Pancreas (tissue), 10 donors: ENCODE results near the gene ADAMTS6. TPM values are rescaled to one million over a fixed set of nuclear protein-coding genes. Genes with fewer than 3 reads are reported as not detected.

ENCODE experiments used
- ATAC-seq, 4 donors: fragments of 200-7000 bp; cut with Tn5 transposase; one replicate each; pipeline versions ENCODE4 v1.8.0 to v1.9.1; 2020; ENCODE audit warnings: mild to moderate bottlenecking in 4 of 4, moderate library complexity in 4 of 4
- DNase-seq, 6 donors: peaks; one replicate each; pipeline ENCODE4 v3.0.0-alpha.2; 2020
- FAIRE-seq: peaks from 2 replicates; lab custom pipeline; 2012; peaks lifted over from hg19 to GRCh38; lab: Jason Lieb, UNC
- H3K27ac ChIP-seq, 4 donors: fragments of 200-600 bp; sonication (generic); 1 replicate in 3 of 4; 2 replicates in 1 of 4; pipeline versions ENCODE4 v1.5.0 to v1.8.0; 2020
- H3K27me3 ChIP-seq, 4 donors: fragments of 200-600 bp; one replicate each; pipeline ENCODE4 v1.8.0; 2021
- H3K36me3 ChIP-seq, 3 donors: fragments of 200-600 bp; sonication (generic) in 1 of 3; one replicate each; pipeline versions ENCODE4 v1.5.0 to v1.8.0; 2020 to 2021
- H3K4me1 ChIP-seq, 3 donors: fragments of 200-600 bp; one replicate each; pipeline ENCODE4 v1.8.0; 2021
- H3K4me3 ChIP-seq, 4 donors: fragments of 200-600 bp; sonication (generic) in 2 of 4; one replicate each; pipeline versions ENCODE4 v1.5.0 to v1.8.0; 2020 to 2021
- H3K9me3 ChIP-seq, 4 donors: fragments of 200-600 bp; one replicate each; pipeline ENCODE4 v1.8.0; 2021
- WGBS, 2 donors: extraction: QIAGEN DNeasy Blood & Tissue Kit; methylation state at CpG; one replicate each; pipeline ENCODE4 v1.1.7; 2013; 5-methylcytosine and 5-hydroxymethylcytosine counted together
- intact Hi-C, 3 donors: fragments of 100-400 bp; cut with DNase I; formaldehyde crosslinking; loops; one replicate each; pipeline versions ENCODE4 v1.11.1 to v1.14.2; 2022
- polyA plus RNA-seq, 2 donors: library from polyadenylated mRNA; stranded (reverse); fragments of 200-250 nt; gene quantifications; one replicate each; pipeline ENCODE4 v1.2.3, GENCODE V29; 2013
- total RNA-seq, 6 donors: library from RNA; stranded (reverse); fragmentation: NEBNext Ultra II Directional in 4 of 6; extraction: Animal tissue kit (Norgen Biotek cat#: 25700) in 4 of 6; gene quantifications; one replicate each; pipeline versions ENCODE4 v1.2.1 to v1.2.4, GENCODE V29; 2021 to 2023
- TF ChIP-seq, protein P1 (sequence below), 4 donors: fragments of 200-600 bp; sonication (generic) in 3 of 4; IDR thresholded peaks; one replicate each; pipeline versions ENCODE4 v1.5.0 to v1.8.0; 2021; ENCODE audit warnings: antibody characterized with exemption in 4 of 4
- donor health status: healthy with polysubstance abuse.
- donor health status: DM: no; HTN: no; CAD: no; lungs with moderate emphysema.
- donor health status: DM: no; HTN: no; CAD: no.
- donor health status: control.
- donor health status: control.
- donor health status: Bipolar disorder and iron deficiency.
- donor health status: DM: yes; HTN: yes; CAD: no.
- donor health status: DM: no; HTN: no; CAD: no.
- donor health status: DM: no; HTN: no; CAD: no.
- donor health status: DM: yes; HTN: yes; CAD: no.

ADAMTS6 gene
- total and polyA plus RNA-seq, 8 donors, result 0.14 to 0.70 (median 0.30) TPM

DNA sequence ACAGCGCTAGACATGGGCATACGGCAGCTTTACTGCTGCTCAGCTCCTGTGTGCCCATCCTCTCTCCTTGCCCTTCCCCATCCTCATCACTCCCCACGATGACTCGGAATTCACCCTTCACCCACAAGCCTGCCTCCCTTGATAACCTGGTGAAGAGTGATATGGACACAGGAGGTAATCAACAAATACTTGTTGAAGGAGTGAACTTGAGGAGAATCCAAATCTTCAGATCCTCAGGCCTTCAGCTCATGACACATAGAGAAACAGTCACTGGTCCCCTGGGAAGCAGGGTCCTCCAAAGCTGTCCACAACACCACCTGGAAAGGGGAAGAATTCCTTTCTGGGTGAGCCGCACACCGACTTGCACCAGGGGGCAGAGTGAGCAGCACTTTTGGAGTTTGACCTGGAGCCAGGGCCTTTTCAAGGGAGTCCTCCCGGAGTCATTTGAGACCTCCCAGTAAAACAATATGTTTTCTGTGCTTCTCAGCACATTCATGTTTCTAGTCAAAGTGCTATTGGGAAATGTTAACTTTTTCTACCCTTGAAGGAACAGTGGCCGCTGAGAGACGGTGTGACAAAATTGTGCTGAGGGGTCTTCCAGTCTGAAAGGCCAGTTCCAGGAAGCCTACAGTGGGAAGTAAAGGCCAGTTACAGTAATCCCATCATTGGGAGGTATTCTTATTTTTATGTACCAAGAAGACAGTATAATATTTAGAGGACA, 380.6 kb downstream of the ADAMTS6 start:
- intact Hi-C loops, result loop anchor here in 1 of 3 donors (5.0 kb wide), 1 partner anchor 381 kb away; the partner anchor contains the start of gene ADAMTS6
- no peaks in the 10 kb centered on the region for H3K27me3 ChIP-seq
- WGBS, 2 donors, result 43 to 46% methylated on average over 9 of the region's 9 CpGs
- peak; percentile 36 to 66 (median 59) for DNase-seq
- H3K9me3 ChIP-seq, result no peaks in the 10 kb centered on the region
- H3K27ac ChIP-seq, result no peak overlapping the region
- H3K36me3 ChIP-seq, result no peaks in the 10 kb centered on the region
- TF ChIP-seq, protein P1, sequence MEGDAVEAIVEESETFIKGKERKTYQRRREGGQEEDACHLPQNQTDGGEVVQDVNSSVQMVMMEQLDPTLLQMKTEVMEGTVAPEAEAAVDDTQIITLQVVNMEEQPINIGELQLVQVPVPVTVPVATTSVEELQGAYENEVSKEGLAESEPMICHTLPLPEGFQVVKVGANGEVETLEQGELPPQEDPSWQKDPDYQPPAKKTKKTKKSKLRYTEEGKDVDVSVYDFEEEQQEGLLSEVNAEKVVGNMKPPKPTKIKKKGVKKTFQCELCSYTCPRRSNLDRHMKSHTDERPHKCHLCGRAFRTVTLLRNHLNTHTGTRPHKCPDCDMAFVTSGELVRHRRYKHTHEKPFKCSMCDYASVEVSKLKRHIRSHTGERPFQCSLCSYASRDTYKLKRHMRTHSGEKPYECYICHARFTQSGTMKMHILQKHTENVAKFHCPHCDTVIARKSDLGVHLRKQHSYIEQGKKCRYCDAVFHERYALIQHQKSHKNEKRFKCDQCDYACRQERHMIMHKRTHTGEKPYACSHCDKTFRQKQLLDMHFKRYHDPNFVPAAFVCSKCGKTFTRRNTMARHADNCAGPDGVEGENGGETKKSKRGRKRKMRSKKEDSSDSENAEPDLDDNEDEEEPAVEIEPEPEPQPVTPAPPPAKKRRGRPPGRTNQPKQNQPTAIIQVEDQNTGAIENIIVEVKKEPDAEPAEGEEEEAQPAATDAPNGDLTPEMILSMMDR (IDR thresholded peaks at IDR 0.05), result peak; percentile 28 to 65 (median 38)
- peak; percentile 53 to 78 (median 76) for ATAC-seq
- peaks cover 0 to 3% (median 0%) of the 10 kb centered on the region in 3 donors for H3K4me1 ChIP-seq
- no peak overlapping the region for H3K4me3 ChIP-seq
- no peak for FAIRE-seq

Other genes with a start within 250 kb of the ADAMTS6 start
- 1 to 10 TPM in 2 of 6 donors, under 1 TPM in 4; 0.28 to 1.3 (median 0.79) TPM for gene CENPK, start 81.2 kb upstream of the ADAMTS6 start, total RNA-seq
- gene CENPK, start 81.2 kb upstream of the ADAMTS6 start, polyA plus RNA-seq, result under 1 TPM; 0.57 to 0.61 TPM
- 10 to 100 TPM in 5 of 6 donors, 1 to 10 TPM in 1; 7.6 to 22.3 (median 12.7) TPM for gene PPWD1, start 81.4 kb upstream of the ADAMTS6 start, total RNA-seq
- gene PPWD1, start 81.4 kb upstream of the ADAMTS6 start, polyA plus RNA-seq, result 10 to 100 TPM; 17.1 to 40.4 TPM
- gene TRIM23, start 142.4 kb upstream of the ADAMTS6 start, total RNA-seq, result 1 to 10 TPM; 4.5 to 10.0 (median 5.9) TPM
- 1 to 10 TPM; 2.1 to 3.6 TPM for gene TRIM23, start 142.4 kb upstream of the ADAMTS6 start, polyA plus RNA-seq
- gene SHLD3, start 143.1 kb upstream of the ADAMTS6 start, total RNA-seq, result 1 to 10 TPM in 2 of 6 donors, under 1 TPM in 4; 0.51 to 1.5 (median 0.91) TPM
- gene SHLD3, start 143.1 kb upstream of the ADAMTS6 start, polyA plus RNA-seq, result 1 to 10 TPM; 1.8 to 2.3 TPM
- 10 to 100 TPM in 2 of 6 donors, 1 to 10 TPM in 4; 5.6 to 11.9 (median 8.2) TPM for gene TRAPPC13, start 143.1 kb upstream of the ADAMTS6 start, total RNA-seq
- 10 to 100 TPM in 1 of 2 donors, 1 to 10 TPM in 1; 8.1 to 12.1 TPM for gene TRAPPC13, start 143.1 kb upstream of the ADAMTS6 start, polyA plus RNA-seq
- gene SGTB, start 240.2 kb upstream of the ADAMTS6 start, total RNA-seq, result 1 to 10 TPM; 1.5 to 3.8 (median 2.6) TPM
- 1 to 10 TPM in 1 of 2 donors, under 1 TPM in 1; 0.84 to 1.7 TPM for gene SGTB, start 240.2 kb upstream of the ADAMTS6 start, polyA plus RNA-seq
- gene NLN, start 240.3 kb upstream of the ADAMTS6 start, total RNA-seq, result 10 to 100 TPM in 1 of 6 donors, 1 to 10 TPM in 5; 7.0 to 15.0 (median 9.2) TPM
- 1 to 10 TPM; 1.8 to 1.9 TPM for gene NLN, start 240.3 kb upstream of the ADAMTS6 start, polyA plus RNA-seq